ENCODE measurements around the gene ANKZF1. TPM values are rescaled to one million over a fixed set of nuclear protein-coding genes. Genes with fewer than 3 reads are reported as not detected.

Gene ANKZF1
- total and polyA plus RNA-seq, 2 of the 8 experiments (the other 6 are each of a cell fraction or from before 2014, with no cell fraction given) = 32.5 to 50.1 TPM

- Histone ChIP-seq H4K91ac (replicated peaks; ENCODE audit: insufficient read length, low read length) (no peak overlapping the region), H4K8ac (ENCODE audit: extremely low read depth, insufficient read depth, low read length) (no peak overlapping the region), H3K4me3 (ENCODE audit: extremely low read depth in 1 of 4, insufficient read depth in 2 of 4, low read depth in 3 of 4, low read length in 4 of 4) (no peak overlapping the region), H3K23me2 (ENCODE audit: low read depth, low read length) (no peaks in the 10 kb centered on the region), H3K4ac (replicated peaks; ENCODE audit: insufficient read length, low read depth, low read length) (no peak overlapping the region), H3K14ac (ENCODE audit: insufficient read length) (no peak overlapping the region), H3K9ac (replicated peaks in 1 of 4; ENCODE audit: extremely low read depth in 1 of 4, low read depth in 3 of 4, low read length in 3 of 4) (no peak overlapping the region), H3K18ac (ENCODE audit: extremely low read depth, low read length) (no peak overlapping the region), H3K4me1 (replicated peaks in 1 of 4; ENCODE audit: control insufficient read depth in 3 of 4, insufficient read depth in 4 of 4, low read length in 3 of 4) (no peaks in the 10 kb centered on the region), H4K5ac (ENCODE audit: insufficient read length, low read depth, low read length) (no peak overlapping the region), H3K23ac (ENCODE audit: insufficient read length) (no peak overlapping the region), H3K36me3 (ENCODE audit: control insufficient read depth in 2 of 4, insufficient read depth in 4 of 4, low read length in 3 of 4) (no peaks in the 10 kb centered on the region), H2BK5ac (ENCODE audit: low read depth, low read length) (no peak overlapping the region), H3K27me3 (replicated peaks in 1 of 4; ENCODE audit: control insufficient read depth in 3 of 4, extremely low read depth in 1 of 4, insufficient read depth in 3 of 4, low read length in 3 of 4) (peaks cover 0 to 4% (median 2%) of the 10 kb centered on the region in 4 experiments; a peak in 3 of 7 replicates), H2BK15ac (ENCODE audit: low read length) (no peak overlapping the region), H3K56ac (replicated peaks; ENCODE audit: insufficient read length, low read depth, low read length) (no peak overlapping the region), H2AFZ (ENCODE audit: low read length) (no peak overlapping the region), H2BK20ac (ENCODE audit: low read length) (no peak overlapping the region), H3K27ac (ENCODE audit: low read depth, low read length) (no peak overlapping the region), H3K79me2 (ENCODE audit: control insufficient read depth in 1 of 2, insufficient read depth in 2 of 2, low read length in 2 of 2) (no peaks in the 10 kb centered on the region), H2BK120ac (replicated peaks; ENCODE audit: low read depth, low read length) (no peak overlapping the region), H2AK5ac (ENCODE audit: low read depth, low read length) (no peak overlapping the region), H3K9me3 (ENCODE audit: insufficient read depth in 2 of 2, low read depth in 1 of 2, low read length in 1 of 2) (no peaks in the 10 kb centered on the region), H3K4me2 (ENCODE audit: insufficient read depth in 1 of 2, low read depth in 2 of 2, low read length in 2 of 2) (no peak overlapping the region), H4K20me1 (replicated peaks in 1 of 2; ENCODE audit: control insufficient read depth in 1 of 2, insufficient read depth in 2 of 2, low read length in 2 of 2) (no peaks in the 10 kb centered on the region), H2BK12ac (ENCODE audit: low read depth, low read length) (no peak overlapping the region), H3K79me1 (ENCODE audit: low read depth, low read length) (no peaks in the 10 kb centered on the region)
- POLR2A ChIA-PET (ENCODE audit: partially characterized antibody) = no interaction called here
- FAIRE-seq = no peak
- CTCF ChIA-PET (ENCODE audit: partially characterized antibody) = interaction anchor here (0.9 to 4.9 kb wide), 5 partner anchors 11 to 107 kb away, joined by 3 to 25 read pairs (median 3); partner anchors contain the start of gene DNAJB2
- 71% methylated on average over 5 of the region's 5 CpGs; no CpG with 5 or more reads in 1 of the 2 experiments for WGBS, 2 experiments (ENCODE audit: extremely low coverage in 1 of 2, insufficient coverage in 1 of 2, insufficient read length in 1 of 2, insufficient replicate concordance in 2 of 2, low coverage in 1 of 2, low lambda C conversion rate in 2 of 2, missing lambda C conversion rate in 1 of 2)
- no peak for TF ChIP-seq CBX8 (IDR thresholded peaks at IDR 0.05; ENCODE audit: borderline replicate concordance, low read depth, low read length)
- TF ChIP-seq TEAD4 (IDR thresholded peaks at IDR 0.05; ENCODE audit: low read depth, low read length) = no peak
- TF ChIP-seq BRCA1 (IDR thresholded peaks at IDR 0.05; ENCODE audit: low read depth, low read length) = no peak
- no peak for TF ChIP-seq GTF2F1 (IDR thresholded peaks at IDR 0.05; ENCODE audit: borderline replicate concordance, low read depth, low read length)
- no peak for TF ChIP-seq E2F6 (IDR thresholded peaks at IDR 0.05)
- no peak for DNase-seq (ENCODE audit: low read depth in 1 of 2, low spot score in 2 of 2)
Measured at GRCh38 chr2:219266232-219266631, 36.6 kb downstream of the ANKZF1 start.
